GM21367 (cell line): Measurements from ENCODE around the gene SMC6.

Source experiments
- ATAC-seq: cut with Tn5 transposase; IDR thresholded peaks from one replicate; pipeline ENCODE4 v1.9.1; 2021; ENCODE audit not compliant: unreplicated experiment

SMC6 gene

GRCh38 chr2:17658251-17658843 lies 95.3 kb downstream of the SMC6 start:
- peak; percentile 74 for ATAC-seq

DNA sequence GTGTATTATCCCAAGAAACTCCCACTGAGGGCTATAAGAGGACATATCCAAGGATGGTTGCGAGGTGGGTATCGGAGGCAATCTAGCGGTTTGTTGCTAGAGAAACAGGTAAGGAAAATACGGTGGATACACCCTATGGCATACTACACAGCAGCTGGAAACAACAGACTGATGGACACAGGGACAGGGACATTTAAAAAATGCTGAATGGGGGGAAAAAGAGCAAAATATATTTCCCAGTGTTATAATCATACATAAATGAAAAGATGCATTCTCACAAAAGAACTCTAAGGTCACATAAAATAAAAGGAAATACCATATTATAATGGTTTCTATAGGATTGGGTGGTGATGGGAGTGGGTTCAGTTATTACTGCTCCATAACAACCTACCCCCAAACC lies 95.9 kb downstream of the SMC6 start:
- no peak for ATAC-seq

GRCh38 chr2:17652681-17653394 lies 100.8 kb downstream of the SMC6 start:
- ATAC-seq = no peak

DNA sequence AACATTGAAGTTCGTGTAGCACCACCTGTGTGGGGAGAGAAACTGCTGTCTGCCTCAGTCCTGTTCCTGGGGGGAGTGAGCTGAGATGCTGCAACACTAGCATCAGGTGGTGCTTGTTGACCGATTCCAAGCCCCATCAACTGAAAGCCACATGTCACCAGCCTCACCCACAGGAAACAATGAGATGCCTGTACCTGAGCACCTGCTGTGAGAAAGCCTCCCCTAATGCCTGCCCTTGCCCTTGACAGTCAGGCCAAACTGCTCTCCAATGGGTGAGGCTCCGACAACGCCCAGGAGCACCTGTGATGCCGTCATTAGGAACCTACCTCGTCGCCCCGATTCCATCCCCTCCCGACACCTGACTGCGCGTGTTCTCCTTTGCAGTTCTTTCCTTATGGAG lies 104.6 kb downstream of the SMC6 start:
- no peak for ATAC-seq

DNA sequence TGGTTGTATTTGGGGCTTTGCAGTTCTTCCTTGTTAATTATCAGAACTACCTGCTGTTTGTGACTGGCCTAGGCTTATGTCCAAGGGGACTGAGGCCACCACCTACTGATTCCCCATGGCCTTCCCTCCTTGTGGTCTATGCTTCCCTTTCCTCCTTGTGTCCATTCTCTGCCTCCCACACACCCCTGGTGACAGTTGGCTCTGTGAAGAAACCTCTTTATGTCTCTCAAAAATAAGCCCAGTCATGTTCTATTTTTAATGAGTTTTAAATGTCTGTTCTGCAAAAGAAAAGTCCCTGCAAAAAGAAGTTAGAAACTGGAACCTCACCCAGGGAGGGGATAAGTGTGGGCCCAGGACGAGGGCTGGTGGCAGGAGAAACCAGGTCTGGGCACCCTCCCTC lies 105.0 kb downstream of the SMC6 start:
- ATAC-seq = no peak

DNA sequence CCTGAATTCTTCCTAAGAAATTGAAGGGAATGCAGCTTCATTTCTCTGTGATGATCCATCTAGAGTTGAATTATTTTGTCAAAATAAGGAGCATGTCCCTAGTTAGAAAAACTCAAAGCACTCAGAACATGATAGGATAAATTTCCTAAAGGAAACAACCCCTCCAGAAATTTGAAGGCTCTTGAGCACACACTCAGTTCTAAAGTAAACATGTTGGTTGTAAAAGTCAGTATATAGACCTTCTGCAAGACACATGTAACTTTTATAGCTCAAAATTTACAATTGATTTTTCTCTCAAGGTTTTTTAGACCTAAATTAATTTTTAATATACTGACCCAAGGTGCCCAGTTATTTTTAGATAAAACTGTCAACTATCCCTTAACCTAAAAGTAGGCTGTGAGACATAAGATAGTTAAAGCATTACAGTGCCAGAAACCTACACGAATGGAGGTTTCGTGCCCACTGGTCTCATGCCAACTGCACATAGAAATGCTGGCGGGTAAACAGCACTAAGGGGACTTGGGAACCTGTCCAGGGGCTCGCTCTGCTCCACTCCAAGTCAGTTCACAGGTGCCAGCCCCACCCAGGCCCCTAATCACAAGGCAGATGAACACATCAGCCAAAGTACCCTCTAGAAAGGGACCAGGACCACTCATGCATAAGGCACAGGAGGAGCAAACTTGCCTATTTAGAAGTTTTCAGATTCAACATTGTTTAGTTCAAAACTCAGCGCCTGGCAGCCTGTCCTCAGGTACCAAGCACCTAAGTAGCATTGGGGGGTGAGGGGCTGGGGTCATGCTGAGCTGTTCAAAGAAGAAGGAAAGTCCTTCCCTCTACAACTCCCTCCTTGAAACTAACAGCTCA lies 106.5 kb downstream of the SMC6 start:
- no peak for ATAC-seq

DNA sequence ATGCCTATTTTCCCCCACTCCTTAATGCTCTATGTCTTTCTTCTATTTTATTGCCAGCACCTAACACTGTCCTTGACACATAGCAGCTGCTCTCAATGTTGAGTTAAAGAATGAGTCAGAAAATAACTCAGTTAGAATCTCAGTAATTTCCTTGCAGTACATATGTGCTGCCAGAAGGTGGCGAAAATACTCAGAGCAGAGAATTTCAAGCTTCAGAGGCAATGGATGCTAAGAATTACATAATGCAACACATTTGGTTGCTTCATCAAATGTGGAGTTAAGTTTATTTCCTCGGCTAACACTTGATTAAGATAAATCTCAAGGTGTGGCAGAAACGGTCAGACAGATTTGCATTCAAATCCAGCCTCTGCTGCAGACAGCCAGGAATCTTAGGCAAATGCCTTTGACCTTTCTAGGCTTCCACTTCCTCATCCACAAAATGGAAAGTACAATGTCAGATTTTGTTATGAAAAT lies 107.5 kb downstream of the SMC6 start:
- peak; percentile 88 for ATAC-seq

GRCh38 chr2:17644997-17645720 lies 108.5 kb downstream of the SMC6 start:
- no peak for ATAC-seq

DNA sequence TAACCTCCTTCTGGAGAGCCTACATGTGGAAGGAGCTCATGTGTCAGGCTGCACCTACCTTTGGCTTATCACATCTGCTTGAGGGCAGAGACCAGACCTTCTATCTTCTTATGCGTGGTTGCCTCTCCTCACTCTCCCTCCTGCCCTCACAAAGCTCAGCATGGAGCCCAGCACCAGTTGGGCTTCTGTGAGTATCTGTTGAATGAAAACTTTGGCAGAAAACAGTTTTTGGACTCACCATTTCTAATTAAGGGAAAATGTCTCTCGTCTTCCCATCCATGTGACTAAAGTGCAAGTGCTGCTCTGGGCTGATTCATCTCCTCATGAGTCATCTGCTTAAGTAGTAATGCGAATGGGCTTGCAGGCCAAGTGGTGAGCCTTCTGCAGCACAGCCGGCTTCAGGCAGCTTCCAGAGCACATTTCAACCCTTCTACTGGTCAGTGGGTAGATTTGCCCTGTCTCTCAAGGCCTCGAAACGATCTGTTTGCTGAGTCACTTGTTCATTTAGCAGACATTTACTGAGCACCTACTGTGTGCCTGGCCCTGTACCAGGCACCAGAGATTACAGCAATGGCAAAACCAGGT lies 110.5 kb downstream of the SMC6 start:
- ATAC-seq = no peak

GRCh38 chr2:17640406-17640805 lies 113.2 kb downstream of the SMC6 start:
- no peak for ATAC-seq

DNA sequence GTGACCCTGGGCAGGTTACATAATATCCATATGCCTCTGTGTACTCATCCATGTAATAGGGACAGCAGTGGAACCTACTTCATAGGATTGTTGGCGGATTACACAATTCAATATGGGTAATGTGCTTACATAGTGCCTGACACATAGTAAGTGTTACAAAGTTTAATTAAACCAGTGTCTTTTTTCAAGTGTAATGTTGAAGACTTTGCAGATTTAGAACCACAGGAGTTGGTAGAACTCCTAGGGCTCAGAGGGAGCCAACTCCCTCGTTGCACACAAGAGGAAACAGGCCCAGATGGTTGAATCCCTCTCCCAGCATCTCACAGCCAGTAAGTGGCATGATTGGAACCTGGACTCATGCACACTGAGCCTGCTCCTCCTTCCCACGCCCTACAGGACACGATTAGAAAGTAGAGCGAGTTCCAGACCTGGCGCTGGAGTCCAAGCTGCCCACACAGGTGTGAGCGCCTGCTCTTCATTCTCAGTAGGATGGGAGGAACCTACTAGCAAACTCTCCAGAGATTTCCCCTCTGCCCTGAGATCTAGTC lies 115.3 kb downstream of the SMC6 start:
- ATAC-seq = no peak

GRCh38 chr2:17637131-17637906 lies 116.3 kb downstream of the SMC6 start:
- no peak for ATAC-seq

DNA sequence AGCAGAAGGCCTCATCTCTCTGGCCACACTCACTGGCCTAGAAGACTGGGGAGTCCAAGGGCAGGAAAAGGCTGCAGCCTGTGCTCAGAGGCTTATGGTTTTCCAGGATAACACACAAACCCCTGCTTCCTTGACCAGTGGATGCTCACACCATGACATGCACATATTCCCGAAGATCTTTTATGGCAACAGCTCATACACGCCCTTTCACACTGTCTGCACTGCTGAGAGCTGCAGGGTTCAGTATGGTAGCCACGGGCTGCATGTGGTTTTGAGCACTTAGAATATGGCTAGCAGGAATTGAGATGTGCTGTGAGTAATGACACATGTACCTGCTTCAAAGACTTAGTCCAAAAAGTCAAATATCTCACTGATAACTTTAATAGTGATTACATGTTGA lies 117.4 kb downstream of the SMC6 start:
- no peak for ATAC-seq

GRCh38 chr2:17634997-17635396 lies 118.6 kb downstream of the SMC6 start:
- ATAC-seq = no peak

GRCh38 chr2:17630089-17630488 lies 123.5 kb downstream of the SMC6 start:
- no peak for ATAC-seq

- ATAC-seq = peak; percentile 64
Measured at GRCh38 chr2:17628349-17629261, 125.0 kb downstream of the SMC6 start.

DNA sequence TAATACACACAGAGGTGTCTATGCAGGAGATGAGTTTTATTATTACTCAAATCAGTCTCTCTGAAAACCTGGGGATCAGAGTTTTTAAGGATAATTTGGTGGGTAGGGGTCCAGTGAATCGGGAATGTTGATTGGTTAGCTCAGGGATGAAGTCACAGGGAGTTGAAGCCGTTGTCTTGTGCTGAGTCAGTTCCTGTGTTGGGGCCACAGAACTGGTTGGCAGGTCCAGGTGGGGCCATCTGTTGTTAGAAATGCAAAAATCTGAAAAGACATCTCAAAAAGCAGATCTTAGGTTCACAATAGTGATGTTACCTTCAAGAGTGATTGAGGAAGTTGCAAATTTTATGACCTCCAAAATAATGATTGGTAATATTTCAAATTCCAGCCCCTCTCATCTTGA lies 126.2 kb downstream of the SMC6 start:
- ATAC-seq = no peak

DNA sequence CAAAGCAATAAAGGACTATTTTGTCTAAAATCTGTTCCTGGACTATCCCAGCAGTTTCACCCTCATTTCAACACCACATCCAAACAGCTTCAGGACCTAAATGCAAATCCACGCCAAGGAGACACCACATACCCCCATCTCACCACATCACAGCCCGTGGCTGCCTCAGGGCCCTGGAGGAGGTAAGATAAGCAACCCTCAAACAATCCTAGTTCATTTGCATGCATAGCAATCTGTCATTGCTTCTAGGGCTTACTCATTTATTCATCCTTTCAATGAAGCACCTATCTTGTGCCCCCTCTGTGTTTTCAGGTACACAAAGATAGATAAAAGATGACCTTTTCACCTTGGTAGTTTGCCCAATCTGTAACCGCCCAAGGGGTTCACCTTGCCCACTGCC lies 126.6 kb downstream of the SMC6 start:
- ATAC-seq = no peak

GRCh38 chr2:17625446-17625845 lies 128.2 kb downstream of the SMC6 start:
- ATAC-seq = no peak
